Activated CD4-positive, alpha-beta T cell treated with anti-CD3 and anti-CD28 coated beads, Interleukin-2, amount 50 U/mL, for 24 hours (primary cell): ENCODE results near the gene CAPN2.
"Not testable (repeated sequence)": the region's sequence is repeated elsewhere in the genome, so short reads cannot be mapped to it uniquely, and the experiment has no call there.

Experiments used
- DNase-seq, 2 donors: peaks; one replicate each; pipeline ENCODE4 v3.0.0-alpha.2; 2020; ENCODE audit warnings: low read depth in 1 of 2, low spot score in 1 of 2

CAPN2 gene

GRCh38 chr1:223716302-223716862, 4.0 kb downstream of the CAPN2 start:
- no peak for DNase-seq

- DNase-seq: no peak
Measured at GRCh38 chr1:223717123-223717522, 4.8 kb downstream of the CAPN2 start.

- no peak for DNase-seq
Measured at GRCh38 chr1:223717695-223718363, 5.5 kb downstream of the CAPN2 start.

GRCh38 chr1:223718850-223719249, 6.5 kb downstream of the CAPN2 start:
- DNase-seq: no peak

GRCh38 chr1:223720971-223721591, 8.7 kb downstream of the CAPN2 start:
- no peak for DNase-seq

DNA sequence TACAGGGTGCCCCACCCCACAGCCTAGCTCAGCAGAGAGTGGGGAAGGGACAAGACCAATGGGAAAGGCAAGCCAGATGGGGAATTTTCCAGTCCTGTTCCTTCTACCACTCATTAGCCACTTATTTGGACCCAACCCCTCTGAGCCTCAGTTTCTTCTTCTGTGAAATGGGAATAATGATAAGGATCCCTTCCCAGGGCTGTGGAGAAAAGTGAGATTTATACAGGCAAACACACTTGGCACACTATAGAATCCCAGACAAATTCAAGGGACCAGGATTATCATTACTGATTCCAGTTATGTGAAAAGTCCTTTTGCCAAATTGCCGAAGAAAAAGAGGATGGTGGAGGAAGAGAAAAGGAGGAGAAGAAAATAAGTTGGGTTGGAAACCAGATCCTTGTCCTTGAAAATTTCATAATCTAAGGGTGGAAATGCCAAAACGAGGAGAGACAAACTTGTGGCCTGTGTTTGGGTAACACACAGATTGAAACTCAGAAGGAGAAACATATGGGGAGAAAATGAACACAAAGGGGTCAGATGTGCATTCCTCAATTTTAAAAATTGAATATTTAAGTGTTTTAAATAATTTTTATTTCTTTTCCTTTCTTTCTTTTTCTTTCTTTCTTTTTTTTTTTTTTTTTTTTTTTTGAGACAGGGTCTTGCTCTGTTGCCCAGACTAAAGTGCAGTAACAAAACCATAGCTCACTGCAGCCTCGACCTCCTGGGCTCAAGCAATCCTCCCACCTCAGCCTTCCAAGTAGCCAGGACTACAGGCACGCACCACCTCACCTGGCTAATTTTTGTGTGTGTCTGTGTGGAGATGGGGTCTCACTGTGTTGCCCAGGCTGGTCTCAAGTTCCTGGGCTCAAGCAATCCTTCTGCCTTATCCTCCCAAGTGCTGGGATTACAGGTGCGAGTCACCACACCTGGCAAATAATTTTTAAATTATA, 9.6 kb downstream of the CAPN2 start:
- no peak for DNase-seq

GRCh38 chr1:223723351-223723904, 11.1 kb downstream of the CAPN2 start:
- no peak for DNase-seq

DNA sequence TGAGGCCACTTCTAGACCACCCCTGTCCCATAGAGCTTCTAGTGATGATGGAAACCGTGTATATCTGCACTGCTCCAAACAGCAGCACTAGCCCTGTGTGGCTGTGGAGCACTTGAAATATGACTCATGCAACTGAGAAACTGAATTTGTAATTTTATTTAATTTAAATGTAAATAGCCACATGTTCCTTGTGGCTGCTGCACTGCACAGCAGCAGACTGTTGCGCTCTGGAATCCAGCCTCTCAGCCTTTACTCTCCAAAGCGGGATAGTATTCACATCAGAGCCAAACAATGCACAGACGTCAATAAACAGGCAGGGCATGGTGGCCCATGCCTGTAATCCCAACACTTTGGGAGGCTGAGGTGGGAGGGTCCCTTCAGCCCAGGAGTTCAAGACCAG, 12.0 kb downstream of the CAPN2 start:
- DNase-seq: no peak

- DNase-seq: no peak
Measured at GRCh38 chr1:223725578-223725977, 13.2 kb downstream of the CAPN2 start.

DNA sequence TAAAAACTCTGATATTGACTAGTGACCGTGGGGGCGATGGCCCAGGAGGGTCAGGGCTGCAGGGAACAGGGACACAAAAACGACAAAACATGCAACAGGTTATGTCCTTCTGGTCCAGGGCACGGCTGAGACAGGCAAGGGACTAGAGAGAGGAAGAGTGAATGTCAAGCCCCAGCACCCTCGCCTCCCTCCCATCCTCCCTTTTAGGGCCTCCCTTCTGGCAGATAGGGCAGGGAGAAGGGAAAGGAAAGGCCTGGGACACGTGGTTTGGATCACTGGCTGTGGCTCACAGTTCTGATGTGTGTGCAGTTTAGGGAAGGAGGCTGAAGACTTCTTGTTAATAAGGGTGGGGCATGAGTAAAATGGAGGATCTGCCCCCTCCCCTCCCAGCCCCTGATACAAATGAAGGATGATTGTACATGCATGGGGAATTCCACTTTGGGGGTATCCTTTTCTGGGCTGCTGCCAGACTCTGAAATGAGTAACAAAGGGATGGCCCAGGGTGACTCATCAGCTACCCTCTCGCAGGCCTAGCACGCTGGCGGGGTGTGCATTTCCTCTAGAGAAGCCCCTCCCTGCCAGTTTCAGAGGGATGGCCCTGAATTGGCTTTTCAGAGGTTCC, 14.2 kb downstream of the CAPN2 start:
- peak; percentile 73 to 91 for DNase-seq

- no peak for DNase-seq
Measured at GRCh38 chr1:223727541-223727940, 15.2 kb downstream of the CAPN2 start.

DNA sequence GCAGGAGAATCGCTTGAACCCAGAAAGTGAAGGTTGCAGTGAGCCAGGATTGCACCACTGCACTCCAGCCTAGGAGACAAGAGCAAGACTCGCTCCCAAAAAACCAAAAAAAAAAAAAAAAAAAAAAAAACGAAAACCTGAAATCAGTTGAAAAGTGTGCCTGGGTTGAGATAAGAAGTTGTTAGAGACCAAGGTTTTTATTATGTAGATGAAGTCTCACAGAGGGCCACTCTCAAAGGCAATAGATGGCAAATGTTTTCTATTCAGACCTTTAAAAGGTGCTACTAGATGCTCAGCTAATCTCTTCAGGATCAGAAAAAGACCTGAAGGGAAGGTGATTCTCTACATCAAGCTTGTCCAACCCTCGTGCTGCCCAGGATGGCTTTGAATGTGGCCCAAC, 17.6 kb downstream of the CAPN2 start:
- DNase-seq: no peak

DNA sequence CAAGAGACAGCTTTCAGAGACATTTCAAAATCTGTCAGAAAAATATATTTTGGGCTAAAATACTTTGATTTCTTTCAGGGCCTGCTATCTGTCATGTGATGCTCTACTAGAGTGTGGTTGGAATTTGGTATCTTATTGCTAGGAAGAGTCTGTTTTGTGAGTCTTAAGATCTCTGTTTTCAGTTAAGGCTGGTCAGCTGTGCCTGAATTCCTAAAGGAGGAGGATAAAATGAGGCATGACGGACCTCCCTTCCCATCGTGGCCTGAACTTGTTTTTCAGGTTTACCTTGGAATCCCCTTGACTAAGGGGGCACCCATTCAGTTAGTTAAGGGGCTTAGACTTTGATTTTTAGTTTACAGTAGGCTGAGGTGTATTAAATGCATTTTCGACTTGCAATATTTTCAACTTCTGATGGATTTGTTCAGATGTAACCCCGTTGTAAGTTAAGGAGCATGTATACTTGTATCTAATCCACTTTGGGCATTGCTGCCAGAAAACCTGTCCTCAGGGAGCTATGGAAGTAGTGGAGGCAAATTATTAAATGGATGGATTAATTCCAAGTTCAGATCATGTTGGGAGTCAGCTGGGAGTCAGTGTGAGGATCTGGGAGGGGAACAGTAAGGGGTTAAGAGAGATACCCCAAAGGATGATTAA, 18.3 kb downstream of the CAPN2 start:
- DNase-seq: no peak

GRCh38 chr1:223731133-223731770, 18.9 kb downstream of the CAPN2 start:
- no peak for DNase-seq

- no peak for DNase-seq
Measured at GRCh38 chr1:223732993-223733798, 20.9 kb downstream of the CAPN2 start.

GRCh38 chr1:223733898-223734852, 21.8 kb downstream of the CAPN2 start:
- no peak for DNase-seq

- not testable (repeated sequence) for DNase-seq
Measured at GRCh38 chr1:223736638-223737037, 24.3 kb downstream of the CAPN2 start.

- DNase-seq: no peak
Measured at GRCh38 chr1:223737342-223737741, 25.0 kb downstream of the CAPN2 start.
